GM18526 (cell line): Measurements from ENCODE around the gene ESYT2.

Source experiments
- POLR2A ChIP-seq: IDR thresholded peaks from 3 replicates; pipeline ENCODE4 v1.6.1; 2011; ENCODE audit not compliant: insufficient read length; ENCODE audit errors: extremely low read depth

The ESYT2 gene

GRCh38 chr7:158860394-158860793 is 31.1 kb upstream of the ESYT2 start:
- no peak for TF ChIP-seq POLR2A

GRCh38 chr7:158858592-158859503 is 29.5 kb upstream of the ESYT2 start:
- TF ChIP-seq POLR2A, result no peak

GRCh38 chr7:158856883-158857668 is 27.8 kb upstream of the ESYT2 start:
- no peak for TF ChIP-seq POLR2A

GRCh38 chr7:158854681-158855081 is 25.4 kb upstream of the ESYT2 start:
- no peak for TF ChIP-seq POLR2A

- no peak for TF ChIP-seq POLR2A
These were observed 21.3 kb upstream of the ESYT2 start for GRCh38 chr7:158850545-158851102.

- no peak for TF ChIP-seq POLR2A
These were observed 20.6 kb upstream of the ESYT2 start for GRCh38 chr7:158849768-158850544.

- TF ChIP-seq POLR2A, result no peak
These were observed 20.1 kb upstream of the ESYT2 start for GRCh38 chr7:158849442-158849767.

GRCh38 chr7:158847451-158847866 is 18.1 kb upstream of the ESYT2 start:
- TF ChIP-seq POLR2A, result no peak

GRCh38 chr7:158846304-158846703 is 17.0 kb upstream of the ESYT2 start:
- TF ChIP-seq POLR2A, result no peak

- no peak for TF ChIP-seq POLR2A
These were observed 14.5 kb upstream of the ESYT2 start for GRCh38 chr7:158843771-158844170.

GRCh38 chr7:158842486-158842885 is 13.2 kb upstream of the ESYT2 start:
- no peak for TF ChIP-seq POLR2A

- no peak for TF ChIP-seq POLR2A
These were observed 11.3 kb upstream of the ESYT2 start for GRCh38 chr7:158840604-158841003.

GRCh38 chr7:158837790-158838637 is 8.7 kb upstream of the ESYT2 start:
- no peak for TF ChIP-seq POLR2A

- no peak for TF ChIP-seq POLR2A
These were observed 7.4 kb upstream of the ESYT2 start for GRCh38 chr7:158836692-158837091.
